T-helper 1 cell treated with Interleukin-12 subunit alpha and Interleukin-12 subunit beta and Interleukin-4 antibody, amounts not matched to agents 30 μg/mL and 1 μg/mL, for 36 hours (primary cell): ENCODE measurements around the gene MTHFD1L.
"Not testable (repeated sequence)": the region's sequence is repeated elsewhere in the genome, so short reads cannot be mapped to it uniquely, and the experiment has no call there.

ENCODE experiments used
- H3K27ac Mint-ChIP-seq: one replicate; pipeline ENCODE4 v1.8.0; 2021; ENCODE audit warnings: mild to moderate bottlenecking, mixed read lengths
- H3K27me3 Mint-ChIP-seq: one replicate; pipeline ENCODE4 v1.8.0; 2021; ENCODE audit warnings: low read depth, mixed read lengths
- H3K36me3 Mint-ChIP-seq: one replicate; pipeline ENCODE4 v1.8.0; 2021; ENCODE audit warnings: low read depth, mixed read lengths
- H3K4me1 Mint-ChIP-seq: one replicate; pipeline ENCODE4 v1.8.0; 2021; ENCODE audit warnings: low read depth, mixed read lengths
- H3K4me3 Mint-ChIP-seq: one replicate; pipeline ENCODE4 v1.8.0; 2021; ENCODE audit warnings: mild to moderate bottlenecking, moderate library complexity, mixed read lengths
- H3K9me3 Mint-ChIP-seq: one replicate; pipeline ENCODE4 v1.8.0; 2021; ENCODE audit warnings: mixed read lengths

The MTHFD1L gene

DNA sequence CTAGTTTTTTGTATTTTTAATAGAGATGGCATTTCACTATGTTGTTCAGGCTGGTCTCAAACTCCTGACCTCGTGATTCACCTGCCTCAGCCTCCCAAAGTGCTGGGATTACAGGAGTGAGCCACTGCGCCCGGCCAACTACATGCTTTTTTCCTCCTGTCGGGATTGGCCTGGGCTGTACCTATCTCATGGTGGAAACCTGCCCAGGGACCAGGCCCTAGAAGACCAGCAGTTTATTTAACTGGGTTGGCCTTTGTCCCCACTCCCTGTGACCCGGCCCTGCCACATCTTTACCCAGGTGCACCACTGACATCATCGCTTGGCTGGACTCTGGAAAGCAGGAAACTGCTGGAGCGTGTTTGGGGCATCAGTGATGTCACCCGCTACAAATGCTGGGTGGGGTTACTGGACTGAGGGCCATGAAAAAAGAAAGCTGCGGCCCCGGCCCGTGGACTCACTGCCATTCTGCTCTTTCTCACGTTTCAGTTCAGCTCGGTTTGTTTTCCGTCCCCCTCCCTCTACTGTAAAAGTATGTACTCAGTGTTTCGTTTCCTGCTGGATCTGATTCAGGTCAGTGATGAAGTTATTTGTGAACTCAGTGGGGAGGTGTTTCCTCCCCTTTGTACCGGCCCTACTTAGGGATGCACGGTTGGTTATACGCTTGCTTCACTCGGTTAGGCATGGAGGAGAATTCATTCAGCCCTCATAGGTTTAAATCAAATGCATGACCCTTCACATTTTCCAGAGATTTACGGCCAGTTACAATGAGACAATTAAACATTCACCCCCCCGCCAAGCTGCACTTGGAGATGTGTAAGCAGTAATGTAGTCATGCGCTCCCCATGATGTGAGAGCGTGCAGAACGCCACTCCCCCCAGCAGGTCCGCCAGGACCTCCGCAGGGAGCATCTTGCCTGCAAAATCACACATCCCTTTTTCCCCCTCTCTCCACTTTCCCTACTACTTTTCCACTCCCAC, 179.3 kb downstream of the MTHFD1L start:
- H3K4me3 Mint-ChIP-seq, result no peak overlapping the region
- no peak overlapping the region for H3K27ac Mint-ChIP-seq
- peaks cover 3% of the 10 kb centered on the region for H3K4me1 Mint-ChIP-seq
- peaks cover 29% of the 10 kb centered on the region for H3K9me3 Mint-ChIP-seq
- peaks cover 33% of the 10 kb centered on the region for H3K36me3 Mint-ChIP-seq
- no peaks in the 10 kb centered on the region for H3K27me3 Mint-ChIP-seq

GRCh38 chr6:151045511-151046222, 180.2 kb downstream of the MTHFD1L start:
- not testable (repeated sequence) for H3K27ac Mint-ChIP-seq, H3K4me3 Mint-ChIP-seq, H3K27me3 Mint-ChIP-seq, H3K4me1 Mint-ChIP-seq
- Mint-ChIP-seq H3K9me3 (peaks cover 29% of the 10 kb centered on the region), H3K36me3 (peaks cover 33% of the 10 kb centered on the region)

DNA sequence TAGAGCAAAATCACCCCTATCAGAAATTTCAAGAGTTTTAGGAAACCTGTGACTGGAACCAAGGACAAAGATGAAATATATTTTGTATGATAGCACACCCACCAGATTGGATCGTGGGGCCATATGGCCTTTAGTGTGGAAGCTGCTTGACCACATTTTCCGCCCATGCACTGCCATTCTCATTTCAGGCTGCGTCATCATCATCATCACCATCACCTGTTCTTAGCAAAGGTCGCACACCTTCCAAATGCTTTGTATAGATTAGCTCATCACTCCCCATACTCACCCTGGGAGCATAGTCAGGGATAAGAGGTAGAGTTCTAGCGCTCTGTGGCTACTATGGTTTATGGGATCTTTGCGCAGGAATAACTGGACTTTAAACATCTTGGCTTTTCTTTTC, 185.7 kb downstream of the MTHFD1L start:
- H3K9me3 Mint-ChIP-seq, result peaks cover 19% of the 10 kb centered on the region
- peaks cover 21% of the 10 kb centered on the region for H3K36me3 Mint-ChIP-seq
- no peaks in the 10 kb centered on the region for H3K27me3 Mint-ChIP-seq
- no peak overlapping the region for H3K27ac Mint-ChIP-seq
- H3K4me3 Mint-ChIP-seq, result no peak overlapping the region
- H3K4me1 Mint-ChIP-seq, result no peaks in the 10 kb centered on the region

DNA sequence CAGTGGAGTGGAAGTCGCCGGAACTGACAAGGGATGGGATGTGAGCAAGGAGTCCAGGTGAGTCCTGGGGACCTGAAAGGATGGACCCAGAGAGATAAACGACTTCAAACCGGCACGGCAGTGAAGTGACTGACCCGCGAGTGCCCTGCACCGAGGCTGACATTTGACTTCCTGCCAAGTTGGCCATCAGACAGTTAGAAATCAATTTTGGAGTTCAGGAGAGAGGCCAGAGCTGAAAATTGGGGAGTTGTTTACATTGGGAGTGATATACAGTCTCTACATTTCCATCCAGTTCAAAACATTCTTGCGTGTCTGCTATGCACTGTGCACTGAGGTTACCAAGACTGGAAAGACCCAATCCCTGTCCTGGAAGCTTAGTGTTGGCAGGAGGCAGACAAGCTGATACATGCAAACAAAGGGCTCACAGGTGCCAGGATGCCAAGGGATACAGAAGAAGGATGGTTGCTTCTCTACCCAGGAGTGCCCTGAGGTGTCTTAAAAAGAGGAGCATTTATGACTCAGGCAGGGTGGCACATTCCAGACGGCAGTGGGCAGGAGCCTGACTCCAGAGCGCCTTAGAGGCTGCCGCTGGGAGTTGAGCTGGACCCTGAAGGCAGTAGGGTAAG, 186.6 kb downstream of the MTHFD1L start:
- Mint-ChIP-seq H3K9me3 (peaks cover 13% of the 10 kb centered on the region), H3K36me3 (peaks cover 16% of the 10 kb centered on the region), H3K27me3 (no peaks in the 10 kb centered on the region), H3K27ac (no peak overlapping the region), H3K4me3 (no peak overlapping the region), H3K4me1 (no peaks in the 10 kb centered on the region)

DNA sequence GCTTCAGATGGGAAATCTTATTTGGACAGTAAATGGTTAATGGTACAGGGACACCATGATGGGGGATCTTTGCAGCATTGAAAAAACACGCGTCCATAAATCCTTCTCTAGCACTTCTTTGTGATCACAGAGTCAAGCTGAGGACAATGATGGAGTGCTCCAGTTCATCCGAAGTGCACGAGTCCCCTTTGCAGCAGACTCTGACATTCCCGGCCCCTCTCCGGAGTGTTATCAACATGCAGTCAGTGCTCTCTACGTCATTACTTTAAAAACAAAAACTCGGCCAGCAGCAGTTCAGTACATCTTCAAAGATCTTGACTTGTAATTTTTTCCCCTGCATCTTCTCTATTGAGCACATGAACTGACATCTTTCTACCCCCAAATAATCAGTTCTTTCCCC, 188.8 kb downstream of the MTHFD1L start:
- Mint-ChIP-seq H3K9me3 (no peaks in the 10 kb centered on the region), H3K36me3 (no peaks in the 10 kb centered on the region), H3K27ac (no peak overlapping the region), H3K4me1 (no peaks in the 10 kb centered on the region), H3K4me3 (no peak overlapping the region), H3K27me3 (no peaks in the 10 kb centered on the region)

GRCh38 chr6:151056230-151056907, 190.9 kb downstream of the MTHFD1L start:
- Mint-ChIP-seq H3K27ac (no peak overlapping the region), H3K27me3 (no peaks in the 10 kb centered on the region), H3K36me3 (peaks cover 4% of the 10 kb centered on the region), H3K4me1 (no peaks in the 10 kb centered on the region), H3K9me3 (no peaks in the 10 kb centered on the region), H3K4me3 (no peak overlapping the region)

DNA sequence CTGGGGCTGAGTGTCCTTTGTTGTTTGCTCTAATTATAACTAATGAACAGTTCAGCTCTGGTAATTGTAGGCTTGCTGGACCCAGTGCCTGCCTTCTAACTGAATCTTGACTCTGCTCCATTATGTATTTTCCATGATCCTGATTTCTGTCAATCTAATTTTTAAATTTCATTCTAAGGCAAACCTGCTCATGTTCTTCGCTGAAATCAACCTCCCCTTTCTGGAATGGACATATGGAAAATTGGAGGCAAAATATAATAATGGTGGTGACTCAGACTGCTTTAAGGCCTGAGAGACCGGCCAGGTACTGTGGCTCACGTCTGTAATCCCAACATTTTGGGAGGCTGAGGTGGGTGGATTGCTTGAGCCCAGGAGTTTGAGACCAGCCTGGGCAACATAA, 191.6 kb downstream of the MTHFD1L start:
- Mint-ChIP-seq H3K27me3 (no peaks in the 10 kb centered on the region), H3K4me1 (no peaks in the 10 kb centered on the region), H3K36me3 (peaks cover 4% of the 10 kb centered on the region), H3K9me3 (no peaks in the 10 kb centered on the region), H3K27ac (no peak overlapping the region), H3K4me3 (no peak overlapping the region)

- H3K36me3 Mint-ChIP-seq, result peaks cover 4% of the 10 kb centered on the region
- H3K27me3 Mint-ChIP-seq, result no peaks in the 10 kb centered on the region
- no peak overlapping the region for H3K4me3 Mint-ChIP-seq
- H3K27ac Mint-ChIP-seq, result no peak overlapping the region
- no peaks in the 10 kb centered on the region for H3K4me1 Mint-ChIP-seq
- H3K9me3 Mint-ChIP-seq, result no peaks in the 10 kb centered on the region
Observed at GRCh38 chr6:151058021-151058733, 192.7 kb downstream of the MTHFD1L start.

DNA sequence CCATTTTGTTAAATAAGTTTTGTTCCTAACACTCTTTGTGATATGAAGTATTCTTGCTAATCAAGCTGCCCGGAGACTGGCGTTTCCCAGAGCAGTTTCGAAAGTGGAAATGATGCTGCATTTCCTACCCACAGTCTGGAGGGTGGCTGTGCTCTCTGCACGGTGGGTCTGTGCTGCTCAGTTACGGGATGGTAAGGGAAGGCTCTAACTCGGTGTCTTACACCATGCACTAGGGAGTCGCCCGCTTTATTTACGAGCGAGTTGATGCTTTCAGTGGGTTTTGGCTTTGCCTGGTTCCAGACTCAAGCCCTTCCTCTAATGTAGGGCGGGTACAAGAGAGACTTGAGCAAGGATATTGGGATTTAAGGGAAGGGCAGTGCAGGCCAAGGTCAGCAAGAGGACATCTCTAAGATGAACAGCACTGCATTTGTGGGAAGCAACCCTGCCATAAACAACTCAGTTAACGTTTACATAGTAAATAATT, 194.2 kb downstream of the MTHFD1L start:
- Mint-ChIP-seq H3K4me3 (no peak overlapping the region), H3K4me1 (no peaks in the 10 kb centered on the region), H3K36me3 (peaks cover 4% of the 10 kb centered on the region), H3K27ac (no peak overlapping the region), H3K27me3 (no peaks in the 10 kb centered on the region), H3K9me3 (no peaks in the 10 kb centered on the region)

- Mint-ChIP-seq H3K27me3 (no peaks in the 10 kb centered on the region), H3K27ac (no peak overlapping the region), H3K4me3 (no peak overlapping the region), H3K9me3 (no peaks in the 10 kb centered on the region), H3K4me1 (no peaks in the 10 kb centered on the region), H3K36me3 (peaks cover 4% of the 10 kb centered on the region)
Observed at GRCh38 chr6:151060096-151060765, 194.7 kb downstream of the MTHFD1L start.

- Mint-ChIP-seq H3K4me1 (no peaks in the 10 kb centered on the region), H3K27ac (no peak overlapping the region), H3K4me3 (no peak overlapping the region), H3K36me3 (peaks cover 4% of the 10 kb centered on the region), H3K9me3 (no peaks in the 10 kb centered on the region), H3K27me3 (no peaks in the 10 kb centered on the region)
Observed at GRCh38 chr6:151060766-151061531, 195.4 kb downstream of the MTHFD1L start.

- no peak overlapping the region for H3K4me3 Mint-ChIP-seq
- H3K4me1 Mint-ChIP-seq, result no peaks in the 10 kb centered on the region
- H3K9me3 Mint-ChIP-seq, result no peaks in the 10 kb centered on the region
- H3K27me3 Mint-ChIP-seq, result no peaks in the 10 kb centered on the region
- peaks cover 4% of the 10 kb centered on the region for H3K36me3 Mint-ChIP-seq
- no peak overlapping the region for H3K27ac Mint-ChIP-seq
Observed at GRCh38 chr6:151063352-151063751, 197.8 kb downstream of the MTHFD1L start.
